PC-3 (cell line): ENCODE results near the gene CARD11. TPM values are rescaled to one million over a fixed set of nuclear protein-coding genes. Genes with fewer than 3 reads are reported as not detected.

Experiments used
- ATAC-seq: fragments of 200-7000 bp; cut with Tn5 transposase; 2 replicates; pipeline ENCODE4 v1.9.1; 2020; ENCODE audit warnings: mild to moderate bottlenecking, moderate library complexity
- BruUV-seq: library from RNA; stranded (reverse); fragments of 400-500 nt; replicated peaks from 2 replicates; lab custom pipeline; 2021; lab: Mats Ljungman, UMichigan
- CTCF ChIA-PET: fragments of 300-600 bp; sonication (Branson Sonifier 250); formaldehyde crosslinking; loops from one replicate; lab custom pipeline; 2022; ENCODE audit warnings: antibody characterized with exemption; lab: Charles Lee
- POLR2A ChIA-PET: fragments of 300-600 bp; sonication (Branson Sonifier 250); formaldehyde crosslinking; loops from one replicate; lab custom pipeline; 2022; ENCODE audit warnings: antibody characterized with exemption; ENCODE audit not compliant: unreplicated experiment; lab: Charles Lee
- DNase-seq: peaks from one replicate; pipeline ENCODE4 v3.0.0-alpha.2; 2015
- H2AFZ ChIP-seq: fragments of 300-600 bp; sonication (generic); 2 replicates; pipeline ENCODE4 v1.6.0; 2016; ENCODE audit warnings: antibody characterized with exemption, low read length
- H3F3A ChIP-seq: fragments of 300-600 bp; sonication (generic); one replicate; pipeline ENCODE4 v1.6.0; 2017; ENCODE audit warnings: antibody characterized with exemption, low read length, control low read depth, mild to moderate bottlenecking; ENCODE audit not compliant: unreplicated experiment
- H3K27ac ChIP-seq: fragments of 300-600 bp; sonication (generic); 2 replicates; pipeline ENCODE4 v1.5.1; 2016; ENCODE audit warnings: mild to moderate bottlenecking, low read length
- H3K27me3 ChIP-seq: fragments of 300-600 bp; sonication (generic); 2 replicates; pipeline ENCODE4 v1.6.1; 2016; ENCODE audit warnings: low read length, mixed read lengths
- H3K36me3 ChIP-seq: fragments of 300-600 bp; sonication (generic); 2 replicates; pipeline ENCODE4 v1.6.1; 2016; ENCODE audit warnings: low read depth, mixed run types, low read length, mixed read lengths
- H3K4me1 ChIP-seq: fragments of 300-600 bp; sonication (generic); 2 replicates; pipeline ENCODE4 v1.5.1; 2016; ENCODE audit warnings: low read length; ENCODE audit not compliant: insufficient read depth
- H3K4me2 ChIP-seq: fragments of 300-600 bp; sonication (generic); 2 replicates; pipeline ENCODE4 v1.6.0; 2016; ENCODE audit warnings: low read length
- H3K4me3 ChIP-seq: fragments of 300-600 bp; sonication (generic); 2 replicates; pipeline ENCODE4 v1.5.1; 2016; ENCODE audit warnings: mild to moderate bottlenecking, low read length, mixed read lengths
- H3K79me2 ChIP-seq: fragments of 300-600 bp; sonication (generic); 2 replicates; pipeline ENCODE4 v1.6.1; 2017; ENCODE audit warnings: low read length, mixed read lengths
- H3K9ac ChIP-seq: fragments of 300-600 bp; sonication (generic); 2 replicates; pipeline ENCODE4 v1.6.0; 2016; ENCODE audit warnings: mild to moderate bottlenecking, low read length
- H3K9me2 ChIP-seq: fragments of 300-600 bp; sonication (generic); replicated peaks from 2 replicates; pipeline ENCODE4 v1.6.1; 2016; ENCODE audit warnings: mixed run types, low read length, mixed read lengths
- H3K9me3 ChIP-seq: fragments of 300-600 bp; sonication (generic); 2 replicates; pipeline ENCODE4 v1.6.1; 2016; ENCODE audit warnings: low read length, mixed read lengths
- H4K20me1 ChIP-seq: fragments of 300-600 bp; sonication (generic); 2 replicates; pipeline ENCODE4 v1.6.1; 2016; ENCODE audit warnings: low read length, mixed read lengths
- CTCF ChIP-seq: fragments of 300-600 bp; sonication (generic); conservative IDR thresholded peaks from 2 replicates; pipeline ENCODE4 v1.5.1; 2017; ENCODE audit warnings: antibody characterized with exemption, low read depth, mild to moderate bottlenecking, low read length
- EZH2 ChIP-seq: fragments of 300-600 bp; sonication (generic); IDR thresholded peaks from one replicate; pipeline ENCODE4 v1.6.1; 2017; ENCODE audit warnings: antibody characterized with exemption, mild to moderate bottlenecking, low read length; ENCODE audit not compliant: unreplicated experiment
- EZH2phosphoT487 ChIP-seq: fragments of 300-600 bp; sonication (generic); IDR thresholded peaks from 2 replicates; pipeline ENCODE4 v1.6.1; 2018; ENCODE audit warnings: mild to moderate bottlenecking, antibody characterized with exemption, low read length, borderline replicate concordance
- intact Hi-C: fragments of 100-400 bp; cut with micrococcal nuclease; formaldehyde crosslinking; loops from 2 replicates; pipeline ENCODE4 v1.9.0; 2023
- total RNA-seq: library from RNA; depleted of rRNA; stranded (reverse); fragments of >200 nt; gene quantifications from 2 replicates; pipeline ENCODE4 v1.2.3, GENCODE V29; 2014

The CARD11 gene
- total RNA-seq, 1 experiment from 2014 or later = not detected

GRCh38 chr7:3080106-3080505 is 36.4 kb upstream of the CARD11 start:
- H3K79me2 ChIP-seq = no peaks in the 10 kb centered on the region
- no peaks in the 10 kb centered on the region for H3K9me2 ChIP-seq
- no peak overlapping the region for H3K27ac ChIP-seq
- TF ChIP-seq EZH2phosphoT487 (no peak), CTCF (no peak), EZH2 (no peak)
- no peak overlapping the region for H3K9ac ChIP-seq
- intact Hi-C loops = no loop called here
- H2AFZ ChIP-seq = no peak overlapping the region
- H3K36me3 ChIP-seq = no peaks in the 10 kb centered on the region
- DNase-seq = no peak
- H3K9me3 ChIP-seq = no peaks in the 10 kb centered on the region
- no peak overlapping the region for H3K4me3 ChIP-seq
- no TSS peak for BruUV-seq
- POLR2A ChIA-PET = no interaction called here
- CTCF ChIA-PET = no interaction called here
- peaks cover 1% of the 10 kb centered on the region; the same call in 1 of the 2 replicates for H3K27me3 ChIP-seq
- H4K20me1 ChIP-seq = no peaks in the 10 kb centered on the region
- no peak for ATAC-seq
- H3K4me2 ChIP-seq = no peak overlapping the region
- no peaks in the 10 kb centered on the region for H3F3A ChIP-seq
- H3K4me1 ChIP-seq = no peaks in the 10 kb centered on the region

DNA sequence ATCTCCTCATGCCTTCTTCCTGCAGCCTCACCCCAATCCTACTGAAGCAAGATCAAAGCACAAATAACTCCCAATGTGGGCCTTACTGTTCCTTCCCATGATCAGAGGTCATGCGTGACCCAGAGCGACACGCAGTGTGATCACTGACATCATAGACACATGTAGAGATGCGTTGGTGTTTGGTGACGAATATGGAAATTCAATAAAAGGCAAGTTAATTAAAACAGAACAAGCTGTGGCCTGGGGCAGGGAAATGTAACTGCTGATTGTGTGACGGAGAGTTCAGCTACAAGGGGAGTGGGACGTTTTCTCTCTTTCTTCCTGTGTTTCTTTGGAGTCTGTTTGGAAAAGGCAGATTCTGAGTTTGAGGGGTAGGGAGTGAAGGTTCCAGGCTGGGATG is 34.8 kb upstream of the CARD11 start:
- H3K4me1 ChIP-seq = no peaks in the 10 kb centered on the region
- no peak overlapping the region for H2AFZ ChIP-seq
- BruUV-seq = no TSS peak
- no peaks in the 10 kb centered on the region for H3F3A ChIP-seq
- H3K9ac ChIP-seq = no peak overlapping the region
- H3K27ac ChIP-seq = no peak overlapping the region
- no peaks in the 10 kb centered on the region for H3K79me2 ChIP-seq
- H4K20me1 ChIP-seq = no peaks in the 10 kb centered on the region
- no peak overlapping the region for H3K4me3 ChIP-seq
- H3K9me3 ChIP-seq = no peaks in the 10 kb centered on the region
- ChIA-PET POLR2A (no interaction called here), CTCF (no interaction called here)
- DNase-seq (no peak), ATAC-seq (no peak)
- H3K4me2 ChIP-seq = no peak overlapping the region
- intact Hi-C loops = no loop called here
- H3K27me3 ChIP-seq = no peaks in the 10 kb centered on the region; the same call in 1 of the 2 replicates
- no peaks in the 10 kb centered on the region for H3K9me2 ChIP-seq
- TF ChIP-seq EZH2phosphoT487 (no peak), CTCF (no peak), EZH2 (no peak)
- no peaks in the 10 kb centered on the region for H3K36me3 ChIP-seq

DNA sequence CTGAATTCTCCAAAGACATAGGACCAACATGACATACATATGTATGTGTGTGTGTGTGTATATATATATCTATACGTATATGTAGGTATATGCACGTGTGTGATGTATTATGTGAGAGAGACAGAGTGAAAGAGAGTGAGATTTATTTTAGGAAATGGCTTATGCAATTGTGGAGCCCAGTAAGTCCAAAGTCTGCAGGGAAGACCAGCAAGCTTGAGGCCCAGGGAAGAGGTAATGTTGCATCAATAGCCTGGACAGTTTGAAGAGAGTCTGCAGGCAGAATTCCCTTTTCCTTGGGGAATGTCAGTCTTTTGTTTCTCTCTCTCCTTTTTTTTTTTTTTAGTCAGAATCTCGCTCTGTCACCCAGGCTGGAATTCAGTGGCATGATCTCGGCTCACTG is 33.0 kb upstream of the CARD11 start:
- POLR2A ChIA-PET = no interaction called here
- Histone ChIP-seq H3K4me3 (no peak overlapping the region), H3K27ac (no peak overlapping the region), H3K27me3 (no peaks in the 10 kb centered on the region; the same call in 1 of the 2 replicates), H3K4me2 (no peak overlapping the region), H3F3A (no peaks in the 10 kb centered on the region), H3K79me2 (no peaks in the 10 kb centered on the region), H4K20me1 (no peaks in the 10 kb centered on the region), H3K9ac (no peak overlapping the region), H3K9me3 (no peaks in the 10 kb centered on the region), H3K36me3 (no peaks in the 10 kb centered on the region), H3K4me1 (no peaks in the 10 kb centered on the region), H3K9me2 (no peaks in the 10 kb centered on the region), H2AFZ (no peak overlapping the region)
- no peak for ATAC-seq
- DNase-seq = no peak
- no TSS peak for BruUV-seq
- TF ChIP-seq EZH2phosphoT487 (no peak), CTCF (no peak), EZH2 (no peak)
- intact Hi-C loops = no loop called here
- CTCF ChIA-PET = no interaction called here
